GM18502 (cell line): ENCODE data around the gene TCTN3.
"Not testable (repeated sequence)": the region's sequence is repeated elsewhere in the genome, so short reads cannot be mapped to it uniquely, and the experiment has no call there.

Source experiments
- ATAC-seq: cut with Tn5 transposase; IDR thresholded peaks from one replicate; pipeline ENCODE4 v1.9.1; 2021; ENCODE audit warnings: mild to moderate bottlenecking; ENCODE audit not compliant: unreplicated experiment, poor library complexity

TCTN3 gene

GRCh38 chr10:95693071-95693667 lies 558 bp downstream of the TCTN3 start:
- ATAC-seq, result no peak

DNA sequence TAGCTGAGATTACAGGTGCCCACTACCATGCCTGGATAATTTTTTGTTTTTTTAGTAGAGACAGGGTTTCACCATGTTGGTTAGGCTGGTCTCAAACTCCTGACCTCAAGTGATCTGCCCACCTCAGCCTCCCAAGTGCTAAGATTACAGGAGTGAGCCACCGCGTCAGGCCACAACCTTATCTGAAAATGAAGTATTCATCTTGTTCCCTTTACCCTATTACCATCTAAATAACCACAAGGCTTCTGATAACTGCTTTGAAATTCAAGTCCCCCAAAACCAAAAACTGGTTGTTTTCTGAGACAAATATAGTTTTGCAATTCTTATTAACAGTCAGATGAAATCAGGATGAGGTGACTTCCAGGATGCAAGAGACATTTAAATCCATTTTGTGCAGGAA lies 2.4 kb downstream of the TCTN3 start:
- no peak for ATAC-seq

DNA sequence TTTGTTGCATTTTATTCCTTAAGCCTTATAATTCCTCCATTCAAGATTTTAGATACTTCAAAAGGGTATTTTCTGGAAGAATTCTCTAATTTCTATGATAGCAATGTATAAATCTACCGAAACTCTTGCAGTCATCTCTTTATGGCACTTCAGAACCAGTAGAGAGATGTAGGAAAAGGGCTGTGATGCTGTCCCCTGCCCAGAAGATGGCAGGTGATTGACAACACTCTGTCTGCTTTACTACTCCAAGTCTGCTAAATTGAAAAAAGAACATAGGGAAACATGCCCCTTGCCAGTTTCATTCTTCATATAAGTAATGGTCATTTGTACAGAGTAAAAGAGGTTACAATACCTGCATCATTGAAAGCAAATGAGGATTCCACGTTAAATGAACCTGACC lies 5.1 kb downstream of the TCTN3 start:
- ATAC-seq, result no peak

DNA sequence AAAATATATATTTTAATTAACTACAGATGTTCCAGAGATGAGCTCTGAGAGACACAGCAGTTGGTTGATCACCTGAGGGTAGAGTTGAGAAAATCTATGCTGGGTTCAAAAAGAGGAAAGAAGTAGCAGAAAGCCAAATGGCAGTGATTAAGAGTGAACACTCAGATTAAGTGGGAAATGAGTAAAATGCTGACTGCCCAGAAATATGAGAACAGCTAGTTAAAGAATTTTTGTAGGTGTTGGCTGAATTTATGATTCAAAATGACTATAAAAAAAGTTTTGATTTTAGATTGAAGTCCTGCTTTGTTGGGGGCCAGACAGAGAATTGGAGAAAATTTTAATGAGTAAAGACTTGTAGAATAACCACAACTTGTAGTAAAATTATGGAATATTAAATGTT lies 9.8 kb downstream of the TCTN3 start:
- ATAC-seq, result no peak

DNA sequence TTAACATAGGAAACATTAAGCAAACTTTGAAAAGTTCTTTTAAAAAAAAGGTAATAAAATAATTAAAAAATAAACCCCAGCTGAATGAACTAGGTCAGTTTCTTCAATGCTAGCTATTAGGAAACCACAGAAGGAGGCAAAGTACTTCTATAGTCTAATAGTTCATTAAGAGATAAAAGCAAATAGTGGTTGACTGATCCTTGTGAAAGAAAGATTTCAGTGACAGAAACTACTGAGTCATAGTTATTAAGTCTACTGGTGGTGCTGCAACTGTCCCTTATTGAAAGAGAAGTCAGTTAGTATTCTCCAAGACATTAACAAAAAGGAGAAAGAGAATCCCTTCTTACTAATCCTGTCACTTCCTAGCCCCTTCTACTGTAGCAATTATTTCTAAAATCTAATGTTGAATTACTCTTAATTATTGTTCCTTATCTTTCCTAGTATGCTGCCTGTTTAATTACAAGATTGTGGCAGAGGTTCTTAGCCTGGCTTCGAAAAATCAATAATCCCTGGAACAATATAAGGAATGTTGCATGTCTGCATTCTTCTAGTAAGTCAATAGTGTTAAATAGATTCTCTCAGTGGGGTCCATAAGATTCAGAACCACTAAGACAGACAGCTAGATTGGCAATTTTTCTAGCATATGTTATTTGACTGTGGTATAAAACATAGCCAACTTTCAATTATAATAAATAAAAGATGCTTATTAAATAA lies 18.2 kb downstream of the TCTN3 start:
- no peak for ATAC-seq

DNA sequence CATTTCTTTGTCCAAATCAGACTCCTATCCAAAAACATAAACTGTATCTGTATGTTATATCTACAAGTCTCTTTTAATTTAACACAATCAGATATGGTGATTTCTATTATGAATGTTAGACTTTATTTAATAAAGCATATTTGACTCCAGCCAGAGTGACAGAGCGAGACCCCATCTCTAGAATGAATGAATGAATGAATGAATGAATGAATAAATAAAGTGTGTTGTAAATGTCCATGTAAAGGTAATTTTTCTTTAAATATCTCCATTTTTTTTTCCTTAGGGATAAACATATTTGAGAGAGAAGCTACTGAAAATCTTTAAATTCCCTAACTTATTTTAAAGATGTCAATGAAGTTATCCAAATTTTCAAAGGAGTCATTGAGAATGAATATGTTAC lies 19.1 kb downstream of the TCTN3 start:
- no peak for ATAC-seq

DNA sequence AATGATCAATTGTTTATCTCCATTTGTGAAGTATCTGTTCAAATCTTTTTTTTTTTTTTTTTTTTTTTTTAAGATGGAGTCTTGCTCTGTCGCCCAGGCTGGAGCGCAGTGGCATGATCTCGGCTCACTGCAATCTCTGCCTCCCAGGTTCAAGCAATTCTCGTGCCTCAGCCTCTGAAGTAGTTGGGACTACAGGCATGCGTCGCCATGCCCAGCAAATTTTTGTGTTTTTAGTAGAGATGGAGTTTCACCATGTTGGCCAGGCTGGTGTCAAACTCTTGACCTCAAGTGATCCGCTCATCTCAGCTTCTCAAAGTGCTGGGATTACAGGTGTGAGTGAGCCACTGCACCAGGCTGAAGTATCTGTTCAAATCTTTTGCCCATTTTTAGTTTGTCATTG lies 21.1 kb downstream of the TCTN3 start:
- not testable (repeated sequence) for ATAC-seq

DNA sequence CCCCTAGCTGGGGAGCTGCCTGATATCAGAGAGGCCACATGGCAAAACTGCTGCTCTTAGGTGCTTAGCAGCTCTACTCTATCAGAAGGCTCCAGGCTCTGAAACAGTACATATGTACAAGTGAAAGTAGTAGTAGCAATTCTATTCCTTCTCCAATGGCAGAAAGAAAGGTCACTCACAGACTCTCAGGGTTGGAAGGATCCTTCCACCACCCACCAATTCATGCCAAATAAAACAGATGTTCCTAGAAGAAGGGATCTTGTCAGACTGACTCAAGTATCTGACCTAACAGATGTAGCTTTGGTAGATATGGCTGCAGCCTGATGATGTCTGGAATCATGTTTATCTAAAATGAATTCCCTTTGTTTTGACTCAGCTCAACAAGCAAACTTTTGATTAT lies 29.2 kb downstream of the TCTN3 start:
- no peak for ATAC-seq

- ATAC-seq, result no peak
Observed at GRCh38 chr10:95663496-95663895, 30.2 kb downstream of the TCTN3 start.

DNA sequence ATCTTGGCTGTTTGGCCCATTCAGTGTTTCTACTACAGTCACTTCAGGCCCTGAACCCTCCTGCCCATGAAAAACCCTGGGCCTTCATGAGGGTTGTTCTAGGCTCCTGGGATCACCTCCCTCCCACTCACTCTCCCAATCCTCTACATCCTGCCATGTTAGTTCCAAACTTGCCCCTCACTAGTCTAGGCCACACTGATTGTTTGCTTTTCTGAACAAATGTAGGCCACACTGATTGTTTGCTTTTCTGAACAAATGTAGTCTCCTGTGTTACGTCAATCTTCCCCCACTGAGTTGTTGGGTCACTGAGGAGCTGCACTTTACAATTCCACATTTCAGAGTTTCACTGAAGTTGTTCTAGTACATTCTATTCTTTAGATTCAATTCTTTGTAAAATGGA lies 31.9 kb downstream of the TCTN3 start:
- ATAC-seq, result no peak

GRCh38 chr10:95660283-95660682 lies 33.4 kb downstream of the TCTN3 start:
- ATAC-seq, result no peak

- ATAC-seq, result no peak
Observed at GRCh38 chr10:95657250-95657649, 36.5 kb downstream of the TCTN3 start.

DNA sequence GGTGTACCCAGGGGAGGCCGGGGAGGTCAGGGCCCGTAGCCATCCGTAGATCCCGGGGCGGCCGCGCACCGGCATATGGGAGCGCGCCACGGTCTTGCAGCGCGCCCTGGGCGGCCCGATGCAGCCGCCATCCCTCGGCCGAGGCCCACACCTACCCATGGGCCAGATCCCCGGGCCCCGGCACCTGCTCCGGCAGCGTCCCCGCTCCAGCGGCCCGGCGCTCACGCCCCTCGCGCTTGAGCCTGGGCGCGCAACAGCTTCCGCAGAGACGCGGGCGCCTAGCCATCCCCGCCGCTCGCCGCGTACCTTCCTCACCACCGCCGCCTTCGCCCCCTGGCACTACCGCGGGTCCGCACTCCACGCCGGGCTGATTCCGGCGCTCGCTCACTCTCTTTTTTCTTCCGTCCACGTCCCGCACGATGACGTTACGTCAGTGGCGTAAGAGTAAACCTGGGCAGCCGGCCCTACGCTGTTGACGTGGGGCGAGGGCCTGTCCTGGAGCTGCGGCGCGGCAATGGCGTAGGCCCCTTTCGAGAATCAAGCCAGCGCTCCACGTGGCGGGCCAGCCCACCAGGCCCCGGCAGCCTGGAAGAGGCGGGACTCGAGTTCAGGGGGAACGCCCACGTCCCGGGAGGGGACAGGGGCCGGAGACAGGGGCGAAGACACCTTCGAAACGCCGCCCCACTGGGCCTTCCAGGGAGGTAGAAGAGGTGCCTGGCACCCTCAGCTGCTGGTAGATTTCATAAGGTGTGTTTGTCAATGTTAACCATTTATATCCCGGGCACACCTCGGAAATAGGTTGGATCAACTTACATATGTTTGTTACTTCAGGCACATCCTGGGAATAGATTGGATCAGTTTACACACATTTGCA lies 37.2 kb downstream of the TCTN3 start, which contains the start of gene ALDH18A1:
ALDH18A1 (minus strand) TSS at position 421 of the 874 bp plus-strand sequence. CDS start 3,334 bp downstream, outside the sequence.
- ATAC-seq, result peak; percentile 85

GRCh38 chr10:95655571-95656290 lies 38.0 kb downstream of the TCTN3 start:
- peak; percentile 14 for ATAC-seq

DNA sequence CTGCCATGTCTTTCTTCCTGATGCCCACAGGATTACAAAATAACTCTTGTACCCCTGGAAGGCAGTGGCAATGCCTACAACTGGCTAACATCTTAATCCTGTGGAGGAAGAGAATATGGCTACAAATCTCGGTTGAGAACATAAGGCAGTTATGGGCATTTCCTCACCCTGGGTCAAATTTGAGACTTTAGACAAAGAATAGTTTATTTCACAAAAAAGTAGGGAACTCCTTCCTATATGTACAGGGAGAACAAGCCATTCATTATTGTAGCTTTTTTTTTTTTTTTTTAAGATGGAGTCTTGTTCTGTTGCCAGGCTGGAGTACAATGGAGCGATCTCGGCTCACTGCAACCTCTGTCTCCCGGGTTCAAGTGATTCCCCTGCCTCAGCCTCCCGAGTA lies 39.8 kb downstream of the TCTN3 start:
- no peak for ATAC-seq

DNA sequence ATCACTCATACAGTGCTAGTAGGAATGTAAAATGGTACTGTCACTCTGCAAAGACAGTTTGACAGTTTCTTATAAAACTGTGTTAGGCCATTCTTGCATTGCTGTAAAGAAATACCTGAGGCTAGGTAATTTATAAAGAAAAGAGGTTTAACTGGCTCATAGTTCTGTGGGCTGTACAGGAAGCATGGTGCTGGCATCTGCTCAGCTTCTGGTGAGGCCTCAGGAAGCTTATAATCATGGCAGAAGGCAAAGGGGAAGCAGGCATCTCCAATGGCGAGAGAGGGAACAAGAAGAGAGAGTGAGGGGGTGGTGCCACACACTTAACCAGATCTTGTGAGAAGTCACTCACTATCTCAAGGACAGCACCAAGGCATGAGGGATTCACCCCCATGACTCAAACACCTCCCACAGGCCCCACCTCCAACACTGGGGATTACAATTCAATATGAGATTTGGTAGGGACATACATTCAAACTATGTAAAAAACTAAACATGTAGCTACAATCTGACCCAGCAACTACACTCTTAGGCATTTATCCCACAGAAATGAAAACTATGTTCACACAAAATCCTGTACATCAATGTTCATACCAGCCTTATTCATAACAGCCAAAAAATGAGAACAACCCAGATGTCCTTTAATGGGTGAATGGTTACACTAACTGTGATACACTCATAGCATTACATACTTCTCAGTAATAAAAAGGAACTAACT lies 42.2 kb downstream of the TCTN3 start:
- no peak for ATAC-seq

- ATAC-seq, result no peak
Observed at GRCh38 chr10:95650232-95650631, 43.5 kb downstream of the TCTN3 start.

DNA sequence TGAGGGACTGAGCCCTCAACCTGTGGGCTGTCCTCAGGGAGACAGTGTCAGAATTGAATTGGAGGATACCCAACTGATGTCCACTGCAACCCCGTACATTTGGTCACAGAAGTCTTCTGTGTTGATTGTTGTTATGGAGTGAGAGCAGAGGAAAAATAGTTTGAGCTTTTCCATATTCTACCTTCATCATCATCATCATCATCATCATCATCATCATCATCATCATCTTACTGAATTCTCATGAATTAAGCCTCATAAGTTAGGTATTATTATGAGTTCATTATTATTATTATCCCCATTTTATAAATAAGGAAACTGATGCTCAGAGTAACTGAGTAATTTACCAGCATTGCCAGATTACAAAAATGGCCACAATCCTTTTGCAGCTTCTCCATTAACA lies 45.6 kb downstream of the TCTN3 start:
- no peak for ATAC-seq

DNA sequence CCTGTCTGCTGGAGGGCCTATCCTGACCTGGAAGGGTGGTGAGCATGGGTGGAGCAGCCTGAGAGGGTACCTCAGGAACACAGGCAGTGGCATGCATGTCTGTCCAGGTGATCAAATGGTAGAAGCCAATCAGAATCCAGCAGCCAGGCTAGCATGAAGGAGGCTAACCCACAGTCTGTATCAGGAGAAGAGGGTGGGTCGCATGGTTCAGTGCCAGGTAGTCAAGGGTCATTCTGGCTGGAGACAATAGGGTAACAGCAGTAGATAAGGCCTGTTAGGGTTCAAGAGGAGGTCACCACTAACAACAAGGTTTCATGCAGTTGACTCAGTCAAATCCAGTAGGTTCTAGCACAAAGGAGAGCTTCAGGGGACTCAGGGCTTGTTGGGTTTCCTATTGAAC lies 47.6 kb downstream of the TCTN3 start:
- no peak for ATAC-seq

GRCh38 chr10:95644901-95645300 lies 48.8 kb downstream of the TCTN3 start:
- ATAC-seq, result no peak
